NCI-H345 (cell line): Measurements from ENCODE around the gene B4GALNT4.
"Not testable (repeated sequence)": the region's sequence is repeated elsewhere in the genome, so short reads cannot be mapped to it uniquely, and the experiment has no call there.

Experiments used
- DNase-seq: peaks from one replicate; lab custom pipeline; 2025; lab: John Stamatoyannopoulos, UW

Gene B4GALNT4

GRCh38 chr11:408154-409007, 39.1 kb downstream of the B4GALNT4 start:
- DNase-seq, result no peak

GRCh38 chr11:409008-409599, 39.8 kb downstream of the B4GALNT4 start:
- no peak for DNase-seq

DNA sequence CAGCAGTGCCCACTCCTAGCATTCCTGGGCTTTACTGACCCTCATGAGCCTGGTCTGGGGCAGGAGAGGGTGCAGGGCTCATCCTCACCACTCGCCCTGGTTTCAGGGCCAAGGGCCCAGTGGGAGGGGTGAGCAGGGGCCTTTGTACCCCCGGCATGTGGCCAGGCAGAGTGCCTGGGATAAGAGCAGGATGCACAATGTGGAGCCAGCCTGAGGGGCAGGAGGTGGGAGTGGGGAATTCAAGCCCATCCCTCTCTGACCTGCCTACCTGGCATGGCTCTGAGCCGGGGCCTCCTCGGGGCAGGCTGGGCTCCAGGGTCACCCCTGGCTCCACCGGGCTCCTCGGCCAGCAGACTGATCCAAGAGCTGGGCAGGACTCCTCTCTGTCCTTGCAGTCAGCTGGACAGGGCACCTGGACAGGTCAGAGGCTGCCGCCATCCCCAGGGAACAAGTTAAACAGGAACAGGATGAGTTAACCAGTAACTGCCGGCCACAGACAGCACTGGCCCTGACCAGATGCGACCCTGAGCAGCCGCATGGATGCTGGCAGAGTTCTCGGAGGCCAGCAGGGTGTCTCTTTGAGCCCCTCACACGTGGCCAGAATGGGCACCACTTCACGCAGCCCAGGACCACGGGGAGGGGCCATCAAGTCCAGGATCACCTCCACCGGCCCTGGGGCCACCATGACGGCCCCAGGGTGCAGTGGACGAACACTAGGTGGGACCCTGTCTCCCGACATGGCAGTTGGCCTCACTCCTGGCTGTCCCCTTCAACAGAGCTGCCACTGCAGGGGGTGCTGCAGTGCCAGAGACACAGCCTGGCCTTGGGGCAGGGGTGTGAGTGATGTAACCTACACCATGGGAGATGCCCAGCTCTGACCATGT, 40.5 kb downstream of the B4GALNT4 start:
- DNase-seq, result no peak

DNA sequence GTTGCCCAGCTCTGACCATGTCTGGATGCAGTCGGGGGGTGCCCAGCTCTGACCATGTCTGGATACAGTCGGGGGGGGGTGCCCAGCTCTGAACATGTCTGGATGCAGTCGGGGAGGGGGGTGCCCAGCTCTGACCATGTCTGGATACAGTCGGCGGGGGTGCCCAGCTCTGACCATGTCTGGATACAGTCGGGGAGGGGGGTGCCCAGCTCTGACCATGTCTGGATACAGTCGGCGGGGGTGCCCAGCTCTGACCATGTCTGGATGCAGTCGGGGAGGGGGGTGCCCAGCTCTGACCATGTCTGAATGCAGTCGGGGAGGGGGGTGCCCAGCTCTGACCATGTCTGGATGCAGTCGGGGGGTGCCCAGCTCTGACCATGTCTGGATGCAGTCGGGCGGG, 41.4 kb downstream of the B4GALNT4 start:
- not testable (repeated sequence) for DNase-seq

DNA sequence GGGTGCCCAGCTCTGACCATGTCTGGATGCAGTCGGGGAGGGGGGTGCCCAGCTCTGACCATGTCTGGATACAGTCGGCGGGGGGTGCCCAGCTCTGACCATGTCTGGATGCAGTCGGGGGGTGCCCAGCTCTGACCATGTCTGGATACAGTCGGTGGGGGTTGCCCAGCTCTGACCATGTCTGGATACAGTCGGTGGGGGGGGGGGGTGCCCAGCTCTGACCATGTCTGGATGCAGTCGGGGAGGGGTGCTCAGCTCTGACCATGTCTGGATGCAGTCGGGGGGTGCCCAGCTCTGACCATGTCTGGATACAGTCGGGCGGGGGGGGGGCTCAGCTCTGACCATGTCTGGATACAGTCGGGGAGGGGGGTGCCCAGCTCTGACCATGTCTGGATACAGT, 42.2 kb downstream of the B4GALNT4 start:
- not testable (repeated sequence) for DNase-seq

DNA sequence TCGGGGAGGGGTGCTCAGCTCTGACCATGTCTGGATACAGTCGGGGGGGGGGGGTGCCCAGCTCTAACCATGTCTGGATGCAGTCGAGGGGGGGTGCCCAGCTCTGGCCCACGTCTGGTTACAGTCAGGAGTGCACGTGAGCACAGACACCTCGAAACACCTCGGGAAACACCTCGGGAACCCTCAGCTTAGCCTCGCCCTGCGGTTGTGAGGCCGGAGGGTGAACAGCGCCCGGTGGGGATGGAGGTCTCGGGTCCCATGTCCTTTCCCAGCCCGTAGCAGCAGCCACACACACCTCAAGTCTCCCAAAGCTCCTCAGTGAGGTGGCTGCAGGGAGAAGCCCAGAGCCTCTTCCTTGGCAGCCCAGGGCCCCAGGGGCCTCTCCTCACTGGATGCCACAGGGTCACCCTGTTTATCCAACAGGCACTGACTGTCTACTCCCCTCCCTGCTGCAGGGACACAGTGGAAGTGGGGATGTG, 43.4 kb downstream of the B4GALNT4 start:
- DNase-seq, result no peak

DNA sequence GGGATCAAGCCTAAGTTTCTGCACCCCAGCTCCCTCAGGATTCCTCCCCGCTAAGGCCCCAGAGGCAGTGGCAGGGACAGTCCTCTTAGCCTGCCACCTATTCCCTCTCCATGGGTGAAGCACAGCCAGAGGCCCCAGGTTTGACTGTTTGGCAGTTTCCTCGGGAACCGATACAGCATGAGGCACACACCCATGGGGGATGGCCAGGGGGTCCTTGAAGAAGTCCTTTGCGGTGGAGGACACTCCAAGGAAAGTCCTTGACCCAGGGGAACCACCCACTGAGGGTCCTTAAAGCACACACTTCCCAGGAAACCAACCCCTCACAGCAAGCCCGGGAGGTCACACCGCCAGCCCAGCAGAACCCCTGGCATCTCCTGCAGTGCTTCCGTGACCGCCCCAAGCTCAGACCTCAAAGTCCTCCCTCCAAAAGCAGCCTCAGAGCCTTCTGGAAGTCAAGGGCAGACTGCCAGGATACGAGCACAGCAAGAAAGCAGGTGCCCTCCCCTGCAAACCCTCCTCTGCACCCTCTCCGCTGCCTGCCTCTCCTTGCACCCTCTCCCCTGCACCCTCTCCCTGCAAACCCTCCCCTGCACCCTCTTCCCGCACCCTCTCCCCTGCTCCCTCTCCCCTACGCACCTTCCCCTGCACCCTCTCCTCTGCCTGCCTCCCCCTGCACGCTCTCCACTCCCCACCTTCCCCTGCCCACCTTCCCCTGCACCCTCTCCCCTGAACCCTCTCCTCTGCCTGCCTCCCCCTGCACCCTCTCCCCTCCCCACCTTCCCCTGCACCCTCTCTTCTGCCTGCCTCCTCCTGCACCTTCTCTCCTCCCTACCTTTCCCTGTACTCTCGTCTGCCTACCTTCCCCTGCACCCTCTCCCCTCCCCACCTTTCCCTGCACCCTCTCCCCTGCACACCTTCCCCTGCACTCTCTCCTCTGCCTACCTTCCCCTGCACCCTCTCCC, 44.1 kb downstream of the B4GALNT4 start:
- DNase-seq, result no peak

DNA sequence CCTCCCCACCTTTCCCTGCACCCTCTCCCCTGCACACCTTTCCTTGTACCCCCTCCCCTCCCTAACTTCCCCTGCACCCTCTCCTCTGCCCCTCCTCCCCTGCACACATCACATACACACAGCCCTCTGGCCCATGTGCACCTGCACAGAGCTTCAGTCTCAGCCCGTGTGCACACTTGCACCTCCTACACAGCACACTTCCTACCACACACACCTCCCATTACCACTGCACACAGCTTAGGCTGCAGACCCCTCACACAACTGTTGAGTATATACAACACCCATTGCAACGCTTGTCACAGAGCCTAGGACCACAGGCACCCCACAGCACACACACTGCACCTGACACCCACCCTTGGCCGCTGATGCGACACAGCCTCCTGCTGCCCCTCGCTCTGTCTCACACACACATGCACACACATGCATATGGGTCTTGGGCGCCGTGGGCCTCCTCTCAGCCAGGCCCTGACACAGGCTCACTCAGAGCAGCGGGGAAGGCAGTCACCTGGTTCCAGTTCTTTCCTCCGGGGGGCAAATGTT, 45.1 kb downstream of the B4GALNT4 start:
- DNase-seq, result no peak

GRCh38 chr11:415640-416041, 46.3 kb downstream of the B4GALNT4 start:
- DNase-seq, result no peak

GRCh38 chr11:416051-416756, 46.9 kb downstream of the B4GALNT4 start:
- DNase-seq, result no peak

DNA sequence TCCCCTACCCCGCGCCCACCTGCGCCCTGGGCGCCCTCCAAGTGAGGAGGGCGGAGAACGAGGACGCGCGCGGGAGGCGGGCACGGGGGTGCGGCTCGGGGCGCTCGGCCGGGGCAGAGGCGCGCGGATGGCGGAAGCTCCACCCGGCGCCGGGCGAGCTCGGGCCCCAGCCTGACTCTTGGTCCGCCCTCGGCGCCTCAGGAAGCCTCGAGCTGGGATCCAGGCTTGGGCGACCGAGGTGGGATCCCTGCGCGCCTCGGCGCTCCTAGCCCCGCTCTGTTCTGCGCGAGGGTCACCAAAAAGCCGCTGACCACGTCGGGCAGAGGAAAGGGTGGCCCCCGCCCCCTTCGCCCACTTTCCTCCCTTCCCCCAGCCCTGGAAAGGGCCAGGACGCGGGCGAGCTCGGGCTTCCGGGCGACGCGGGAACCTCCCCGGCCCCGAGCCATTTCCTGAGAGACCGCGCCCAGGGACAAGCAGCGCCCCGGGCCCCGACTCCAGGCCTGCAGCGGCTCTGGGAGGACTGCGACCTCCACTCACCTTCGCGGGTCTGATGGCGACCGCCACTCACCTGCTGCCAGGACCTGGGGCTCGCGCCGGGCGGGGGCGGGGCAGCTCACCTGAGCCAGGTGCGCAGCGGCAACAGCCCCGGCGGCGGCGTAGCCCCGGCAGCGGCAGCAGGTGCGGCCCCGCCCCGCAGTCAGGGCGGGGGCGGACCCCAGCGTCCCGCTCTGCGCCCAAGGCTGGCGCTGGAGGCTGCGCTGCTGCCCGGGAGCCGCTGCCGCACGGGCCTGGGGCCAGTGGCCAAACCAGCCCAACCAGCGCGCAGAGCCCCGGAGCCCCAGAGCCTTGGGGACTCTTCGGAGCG, 47.7 kb downstream of the B4GALNT4 start:
- peak; percentile 68 for DNase-seq

DNA sequence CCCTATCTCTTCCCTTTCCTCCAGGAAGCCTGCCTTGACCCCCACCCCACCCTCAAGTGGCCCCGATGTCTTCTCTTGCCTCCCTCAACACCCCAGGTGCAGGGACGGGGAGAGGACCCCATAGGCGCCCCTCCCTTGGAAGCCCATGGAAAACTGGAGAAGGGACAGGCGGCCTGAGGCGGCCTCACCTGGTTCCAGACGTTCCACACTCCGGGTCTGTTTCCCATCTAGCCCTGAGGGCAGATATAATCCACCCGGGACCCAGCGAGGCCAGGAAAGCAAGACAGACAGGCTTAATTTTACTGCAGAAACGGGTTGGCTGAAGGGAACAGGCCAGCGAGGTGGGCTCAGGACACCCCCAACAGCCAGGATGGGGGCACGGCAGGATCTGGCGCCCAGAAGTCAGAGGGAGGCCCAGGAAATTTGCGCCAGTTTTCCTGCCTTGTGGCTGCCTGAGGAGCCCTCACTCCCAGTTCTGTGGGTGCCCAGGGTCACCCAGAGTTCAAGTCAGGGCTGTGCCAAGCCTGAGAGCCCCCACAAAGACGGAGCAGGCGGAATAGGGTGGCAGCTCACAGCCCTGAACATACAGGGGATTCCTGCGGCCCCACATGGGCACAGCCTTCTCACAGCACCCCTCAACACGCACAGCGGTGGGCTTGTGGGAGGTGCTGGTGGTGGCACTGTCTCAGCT, 48.5 kb downstream of the B4GALNT4 start:
- DNase-seq, result no peak

- DNase-seq, result no peak
Measured at GRCh38 chr11:418343-419247, 49.3 kb downstream of the B4GALNT4 start.

DNA sequence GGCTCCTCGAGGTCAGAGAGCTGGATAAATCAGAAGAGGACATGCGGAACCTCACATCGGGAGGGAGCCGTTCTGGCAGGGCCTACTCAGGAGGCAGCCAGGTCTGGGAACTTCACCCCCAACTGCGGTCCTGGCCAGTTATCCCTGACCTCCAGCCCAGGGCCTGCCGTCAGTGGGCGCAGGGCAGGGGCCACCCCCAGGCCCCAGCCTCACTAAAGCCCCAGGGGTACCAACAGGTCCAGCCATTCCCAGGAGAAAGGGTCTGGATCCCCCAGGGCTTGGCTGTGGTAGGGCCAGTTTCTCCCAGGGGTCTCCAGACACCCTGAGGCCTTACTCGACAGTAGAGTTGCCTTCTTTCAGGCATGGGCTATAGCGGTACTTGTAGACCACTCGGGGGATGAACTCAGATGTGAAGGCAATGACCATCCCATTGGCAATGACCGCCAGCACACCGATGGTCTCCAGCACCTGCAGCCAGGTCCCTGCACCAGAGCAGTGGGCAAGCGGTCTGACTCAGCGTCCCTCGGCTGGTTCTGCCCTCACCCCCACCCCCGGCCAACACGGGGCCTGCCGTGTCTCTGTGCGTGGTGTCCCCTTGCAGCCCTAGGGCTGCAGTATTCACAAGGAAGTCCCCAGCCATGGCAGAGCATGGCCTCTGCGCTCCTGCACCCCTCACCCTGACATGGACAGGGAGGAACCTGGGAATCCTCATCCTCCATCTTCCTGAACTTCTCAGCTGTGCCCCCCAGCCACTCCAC, 50.1 kb downstream of the B4GALNT4 start:
- no peak for DNase-seq

DNA sequence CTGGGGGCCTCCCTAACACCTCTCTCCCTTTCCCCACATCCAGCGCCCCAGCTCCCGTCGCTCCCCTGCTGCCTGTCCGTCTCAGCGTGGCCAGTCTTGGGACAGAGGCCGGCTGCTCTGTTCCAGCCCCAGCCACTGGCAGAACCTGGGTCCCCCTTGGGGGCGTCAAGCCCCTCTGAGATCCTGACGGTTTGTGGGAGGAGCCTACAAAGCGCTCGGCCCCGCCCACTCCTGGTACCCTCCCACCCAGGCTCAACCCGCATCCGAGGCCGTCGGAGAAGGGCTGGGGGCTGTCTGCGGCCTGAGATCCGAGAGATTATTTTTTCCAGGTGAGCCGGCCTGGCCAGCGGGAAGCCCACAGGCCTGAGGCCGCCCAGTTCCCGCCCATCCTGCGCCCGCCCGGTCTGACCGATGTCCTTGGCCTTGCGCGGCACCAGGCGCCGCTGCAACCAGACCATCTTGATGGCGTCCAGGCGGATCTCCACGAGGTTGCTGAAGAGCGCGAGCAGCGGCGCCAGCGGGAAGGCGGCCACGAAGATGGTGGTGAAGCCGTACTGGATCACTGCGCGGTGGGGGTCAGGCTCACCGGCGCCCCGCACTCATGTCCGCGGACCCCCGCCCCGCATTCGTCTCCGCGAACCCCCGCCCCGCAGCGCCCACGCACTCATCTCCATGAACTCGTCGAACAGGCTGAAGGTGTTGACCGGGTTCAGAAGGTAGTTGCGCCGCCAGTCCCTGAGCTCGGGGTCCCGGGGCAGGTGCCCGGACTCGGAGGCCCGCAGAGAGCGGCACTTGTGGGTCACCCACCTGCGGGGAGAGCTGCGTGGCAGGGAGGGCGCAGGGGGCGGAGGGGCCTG, 51.0 kb downstream of the B4GALNT4 start:
- DNase-seq, result no peak

DNA sequence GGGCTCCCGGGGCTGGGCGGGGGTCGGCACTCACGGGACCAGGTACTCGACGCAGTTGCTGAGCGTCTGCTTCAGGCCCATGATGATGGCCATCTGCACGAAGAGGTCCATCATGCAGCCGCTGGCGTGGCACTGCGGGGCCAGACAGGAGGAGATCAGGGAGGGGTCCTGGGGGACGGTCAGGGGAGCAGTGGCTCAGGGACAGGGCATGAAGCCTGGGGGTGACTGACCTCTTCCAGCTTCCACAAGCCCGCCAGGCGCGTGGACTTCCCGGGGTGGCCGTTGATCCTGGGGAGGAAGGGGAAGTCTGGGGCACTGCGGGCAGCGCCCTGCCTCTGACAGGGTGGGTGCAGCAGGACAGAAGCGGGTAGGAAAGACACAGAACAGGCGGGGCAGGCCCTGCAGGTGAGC, 51.6 kb downstream of the B4GALNT4 start:
- no peak for DNase-seq
